ENCODE measurements around the gene MCL1. TPM values are rescaled to one million over a fixed set of nuclear protein-coding genes. Genes with fewer than 3 reads are reported as not detected.
"Not testable (repeated sequence)": the region's sequence is repeated elsewhere in the genome, so short reads cannot be mapped to it uniquely, and the experiment has no call there.

Gene MCL1
- total RNA-seq, 1 experiment from 2014 or later = 165 TPM

GRCh38 chr1:150612014-150612345, 32.6 kb upstream of the MCL1 start:
- Histone ChIP-seq H3K36me3 (replicated peaks; ENCODE audit: control insufficient read depth, insufficient read depth, low read length) (peaks cover 18% of the 10 kb centered on the region), H3K4me3 (ENCODE audit: insufficient read depth, low read depth, low read length) (no peak overlapping the region), H3K27me3 (ENCODE audit: control insufficient read depth, insufficient read depth, low read length) (no peaks in the 10 kb centered on the region)
- no peak for DNase-seq

DNA sequence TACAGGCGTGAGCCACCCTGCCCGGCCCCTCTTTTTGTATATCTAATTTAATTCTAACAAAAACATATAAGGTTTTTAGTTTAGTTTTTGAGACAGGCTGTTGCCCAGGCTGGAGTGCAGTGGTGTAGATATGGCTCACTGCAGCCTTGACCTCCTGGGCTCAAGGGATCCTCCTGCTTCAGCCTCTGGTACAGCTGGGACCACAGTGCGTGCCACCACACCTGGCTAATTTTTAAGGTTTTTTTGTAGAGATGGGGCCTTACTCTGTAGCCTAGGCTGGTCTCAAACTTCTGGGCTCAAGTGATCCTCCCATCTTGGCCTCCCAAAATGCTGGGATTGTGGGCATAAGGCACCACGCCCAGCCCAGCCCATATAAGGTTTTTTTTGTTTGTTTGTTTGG, 31.2 kb upstream of the MCL1 start:
- H3K36me3 ChIP-seq (replicated peaks; ENCODE audit: control insufficient read depth, insufficient read depth, low read length) = peaks cover 13% of the 10 kb centered on the region
- H3K27me3 ChIP-seq (ENCODE audit: control insufficient read depth, insufficient read depth, low read length) = no peaks in the 10 kb centered on the region
- no peak for DNase-seq
- H3K4me3 ChIP-seq (ENCODE audit: insufficient read depth, low read depth, low read length) = no peak overlapping the region

DNA sequence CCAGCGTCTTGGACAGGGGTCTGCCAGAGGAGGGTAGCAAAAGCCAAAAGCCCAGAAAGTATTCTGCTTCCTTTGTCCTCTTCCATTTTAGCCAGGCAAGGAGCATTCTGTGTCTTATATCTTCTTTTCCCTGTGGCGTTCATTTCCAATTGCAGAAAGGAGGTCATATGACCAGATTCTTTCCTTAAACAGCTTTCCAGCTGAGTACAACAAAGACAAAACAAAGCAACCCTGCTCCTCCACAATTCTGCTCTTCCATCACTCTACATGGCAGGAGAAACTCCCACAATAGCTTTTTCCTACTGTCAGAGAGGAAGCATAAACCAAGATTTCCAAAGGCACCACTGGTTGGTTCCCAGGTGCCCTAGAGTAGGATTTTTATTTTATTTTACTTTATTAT, 30.3 kb upstream of the MCL1 start:
- Histone ChIP-seq H3K4me3 (ENCODE audit: insufficient read depth, low read depth, low read length) (no peak overlapping the region), H3K27me3 (ENCODE audit: control insufficient read depth, insufficient read depth, low read length) (no peaks in the 10 kb centered on the region), H3K36me3 (replicated peaks; ENCODE audit: control insufficient read depth, insufficient read depth, low read length) (peaks cover 11% of the 10 kb centered on the region)
- peak; percentile 31 for DNase-seq

DNA sequence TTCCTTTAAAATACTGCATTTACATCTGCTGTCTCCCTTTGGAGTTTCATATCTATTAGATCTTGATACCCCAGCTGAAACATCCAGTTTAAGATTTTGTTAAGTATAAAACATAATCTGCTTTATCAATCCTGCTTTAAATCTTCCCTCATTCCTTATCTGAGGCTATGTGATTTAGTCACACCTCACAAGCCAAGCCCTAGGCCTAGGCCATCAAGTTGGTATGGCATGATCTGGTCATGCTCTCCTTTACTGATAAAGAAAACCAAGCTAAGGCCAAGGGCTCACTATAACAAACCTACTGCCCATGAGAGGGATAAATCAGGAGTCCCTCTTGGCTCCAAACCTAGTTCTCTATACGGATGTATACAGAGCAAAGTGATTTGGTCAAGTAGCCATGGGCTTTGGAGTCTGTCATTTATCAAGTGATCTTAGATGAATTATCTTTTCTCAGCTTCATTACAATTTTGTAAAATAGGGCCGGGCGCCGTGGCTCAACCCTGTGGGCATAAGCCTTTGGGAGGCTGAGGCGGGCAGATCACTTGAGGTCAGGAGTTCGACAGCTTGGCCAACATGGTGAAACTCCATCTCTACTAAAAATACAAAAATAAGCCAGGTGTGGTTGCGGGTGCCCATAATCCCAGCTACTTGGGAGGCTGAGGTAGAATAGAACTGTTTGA, 27.2 kb upstream of the MCL1 start:
- Histone ChIP-seq H3K4me3 (ENCODE audit: insufficient read depth, low read depth, low read length) (no peak overlapping the region), H3K36me3 (replicated peaks; ENCODE audit: control insufficient read depth, insufficient read depth, low read length) (peaks cover 3% of the 10 kb centered on the region; the same call in 1 of the 2 replicates), H3K27me3 (ENCODE audit: control insufficient read depth, insufficient read depth, low read length) (no peaks in the 10 kb centered on the region)
- no peak for DNase-seq

DNA sequence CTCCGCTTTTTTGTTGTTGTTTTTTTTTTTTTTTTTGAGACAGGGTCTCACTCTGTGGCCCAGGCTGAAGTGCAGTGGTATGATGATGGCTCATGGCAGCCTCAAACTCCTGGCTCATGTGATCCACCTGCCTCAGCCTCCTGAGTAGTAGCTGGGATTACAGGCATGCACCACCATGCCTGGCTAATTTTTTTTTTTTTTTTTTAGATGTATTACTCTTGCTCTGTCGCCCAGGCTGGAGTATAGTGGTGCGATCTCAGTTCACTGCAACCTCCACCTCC, 26.0 kb upstream of the MCL1 start:
- H3K36me3 ChIP-seq (replicated peaks; ENCODE audit: control insufficient read depth, insufficient read depth, low read length); DNase-seq; H3K27me3 ChIP-seq (ENCODE audit: control insufficient read depth, insufficient read depth, low read length); H3K4me3 ChIP-seq (ENCODE audit: insufficient read depth, low read depth, low read length): not testable (repeated sequence)

- DNase-seq = no peak
- Histone ChIP-seq H3K27me3 (ENCODE audit: control insufficient read depth, insufficient read depth, low read length) (no peaks in the 10 kb centered on the region), H3K4me3 (ENCODE audit: insufficient read depth, low read depth, low read length) (no peak overlapping the region), H3K36me3 (replicated peaks; ENCODE audit: control insufficient read depth, insufficient read depth, low read length) (0 out of 2 replicates have a peak, but pooled peaks cover 4% of the 10 kb centered on the region)
Observed at GRCh38 chr1:150604226-150604588, 24.8 kb upstream of the MCL1 start.

DNA sequence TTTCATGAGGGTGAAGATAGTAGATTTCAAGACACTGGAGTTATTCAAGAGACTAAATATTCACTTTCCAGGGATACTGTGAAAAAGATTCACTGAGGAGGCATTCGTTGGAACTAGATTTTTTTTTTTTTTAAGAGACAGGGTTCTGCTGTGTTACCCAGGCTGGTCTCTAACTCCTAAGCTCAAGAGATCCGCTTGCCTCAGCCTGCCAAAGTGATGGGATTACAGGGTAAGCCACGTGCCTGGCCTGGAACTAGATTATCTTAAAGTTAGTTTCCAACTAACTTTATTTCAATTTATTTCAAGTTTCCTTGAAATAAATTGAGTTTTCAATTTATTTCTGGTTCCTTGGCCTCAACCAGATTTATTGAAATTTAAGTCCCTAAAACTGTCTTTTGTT, 24.3 kb upstream of the MCL1 start:
- Histone ChIP-seq H3K27me3 (ENCODE audit: control insufficient read depth, insufficient read depth, low read length) (no peaks in the 10 kb centered on the region), H3K4me3 (ENCODE audit: insufficient read depth, low read depth, low read length) (no peak overlapping the region), H3K36me3 (replicated peaks; ENCODE audit: control insufficient read depth, insufficient read depth, low read length) (0 out of 2 replicates have a peak, but pooled peaks cover 4% of the 10 kb centered on the region)
- no peak for DNase-seq

- not testable (repeated sequence) for H3K36me3 ChIP-seq (replicated peaks; ENCODE audit: control insufficient read depth, insufficient read depth, low read length); DNase-seq; H3K27me3 ChIP-seq (ENCODE audit: control insufficient read depth, insufficient read depth, low read length); H3K4me3 ChIP-seq (ENCODE audit: insufficient read depth, low read depth, low read length)
Observed at GRCh38 chr1:150602372-150602771, 23.0 kb upstream of the MCL1 start.

DNA sequence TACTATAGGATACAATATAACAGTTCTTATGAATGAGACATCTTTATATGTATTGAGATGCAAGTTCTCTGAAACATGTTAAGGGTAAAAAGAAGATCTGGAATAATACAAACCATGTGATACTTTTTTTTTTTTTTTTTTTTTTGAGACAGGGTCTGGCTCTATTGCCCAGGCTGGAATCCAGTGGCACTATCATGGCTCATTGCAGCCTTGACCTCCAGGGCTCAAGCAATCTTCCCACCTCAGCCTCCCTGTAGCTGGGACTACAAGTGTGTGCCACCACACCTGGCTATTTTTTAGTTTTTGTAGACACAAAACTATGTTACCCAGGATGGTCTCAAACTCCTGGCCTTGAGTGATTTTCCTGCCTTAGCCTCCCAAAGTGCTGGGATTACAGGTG, 22.1 kb upstream of the MCL1 start:
- Histone ChIP-seq H3K4me3 (ENCODE audit: insufficient read depth, low read depth, low read length) (no peak overlapping the region), H3K36me3 (replicated peaks; ENCODE audit: control insufficient read depth, insufficient read depth, low read length) (0 out of 2 replicates have a peak, but pooled peaks cover 4% of the 10 kb centered on the region)
- DNase-seq = no peak

DNA sequence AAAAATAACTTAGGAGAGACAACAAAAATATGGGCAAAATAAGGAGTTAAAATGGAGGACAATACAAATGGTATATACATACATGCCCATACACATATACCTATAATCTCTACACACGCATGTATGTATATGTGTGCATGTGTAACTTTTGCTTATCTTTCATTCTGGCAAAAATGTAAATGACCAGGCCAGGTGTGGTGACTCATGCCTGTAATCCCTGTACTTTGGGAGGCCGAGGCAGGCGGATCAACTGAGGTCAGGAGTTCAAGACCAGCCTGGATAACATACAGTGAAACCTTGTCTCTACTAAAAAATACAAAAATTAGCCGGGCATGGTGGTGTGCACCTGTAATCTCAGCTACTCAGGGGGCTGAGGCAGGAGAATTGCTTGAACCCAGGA, 18.9 kb upstream of the MCL1 start:
- not testable (repeated sequence) for H3K27me3 ChIP-seq (ENCODE audit: control insufficient read depth, insufficient read depth, low read length); DNase-seq; H3K4me3 ChIP-seq (ENCODE audit: insufficient read depth, low read depth, low read length); H3K36me3 ChIP-seq (replicated peaks; ENCODE audit: control insufficient read depth, insufficient read depth, low read length)

More for the DNA sequence above, 22.1 kb upstream of the MCL1 start:
- H3K27me3 ChIP-seq (ENCODE audit: control insufficient read depth, insufficient read depth, low read length) = no peaks in the 10 kb centered on the region

GRCh38 chr1:150596976-150597375, 17.6 kb upstream of the MCL1 start:
- no peak for DNase-seq
- H3K27me3 ChIP-seq (ENCODE audit: control insufficient read depth, insufficient read depth, low read length) = no peaks in the 10 kb centered on the region
- H3K36me3 ChIP-seq (replicated peaks; ENCODE audit: control insufficient read depth, insufficient read depth, low read length) = 0 out of 2 replicates have a peak, but pooled peaks cover 4% of the 10 kb centered on the region
- H3K4me3 ChIP-seq (ENCODE audit: insufficient read depth, low read depth, low read length) = no peak overlapping the region

GRCh38 chr1:150596095-150596892, 16.9 kb upstream of the MCL1 start:
- Histone ChIP-seq H3K36me3 (replicated peaks; ENCODE audit: control insufficient read depth, insufficient read depth, low read length) (0 out of 2 replicates have a peak, but pooled peaks cover 4% of the 10 kb centered on the region), H3K4me3 (ENCODE audit: insufficient read depth, low read depth, low read length) (no peak overlapping the region), H3K27me3 (ENCODE audit: control insufficient read depth, insufficient read depth, low read length) (no peaks in the 10 kb centered on the region)
- no peak for DNase-seq

- H3K4me3 ChIP-seq (ENCODE audit: insufficient read depth, low read depth, low read length) = no peak overlapping the region
- H3K36me3 ChIP-seq (replicated peaks; ENCODE audit: control insufficient read depth, insufficient read depth, low read length) = peaks cover 4% of the 10 kb centered on the region
- H3K27me3 ChIP-seq (ENCODE audit: control insufficient read depth, insufficient read depth, low read length) = no peaks in the 10 kb centered on the region
- DNase-seq = no peak
Observed at GRCh38 chr1:150582371-150582770, 3.0 kb upstream of the MCL1 start.

DNA sequence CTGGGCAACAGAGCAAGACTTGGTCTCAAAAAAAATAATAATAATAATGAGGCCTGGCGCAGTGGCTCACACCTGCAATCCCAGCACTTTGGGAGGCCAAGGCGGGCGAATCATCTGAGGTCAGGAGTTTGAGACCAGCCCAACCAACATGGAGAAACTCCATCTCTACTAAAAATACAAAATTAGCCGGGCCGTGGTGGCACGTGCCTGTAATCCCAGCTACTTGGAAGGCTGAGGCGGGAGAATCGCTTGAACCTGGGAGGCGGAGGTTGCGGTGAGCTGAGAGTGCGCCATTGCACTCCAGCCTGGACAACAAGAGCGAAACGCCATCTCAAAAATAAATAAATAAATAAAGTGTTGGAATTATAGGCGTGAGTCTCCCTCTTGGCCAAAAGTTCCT, 2.6 kb upstream of the MCL1 start:
- DNase-seq; H3K27me3 ChIP-seq (ENCODE audit: control insufficient read depth, insufficient read depth, low read length); H3K4me3 ChIP-seq (ENCODE audit: insufficient read depth, low read depth, low read length); H3K36me3 ChIP-seq (replicated peaks; ENCODE audit: control insufficient read depth, insufficient read depth, low read length): not testable (repeated sequence)

DNA sequence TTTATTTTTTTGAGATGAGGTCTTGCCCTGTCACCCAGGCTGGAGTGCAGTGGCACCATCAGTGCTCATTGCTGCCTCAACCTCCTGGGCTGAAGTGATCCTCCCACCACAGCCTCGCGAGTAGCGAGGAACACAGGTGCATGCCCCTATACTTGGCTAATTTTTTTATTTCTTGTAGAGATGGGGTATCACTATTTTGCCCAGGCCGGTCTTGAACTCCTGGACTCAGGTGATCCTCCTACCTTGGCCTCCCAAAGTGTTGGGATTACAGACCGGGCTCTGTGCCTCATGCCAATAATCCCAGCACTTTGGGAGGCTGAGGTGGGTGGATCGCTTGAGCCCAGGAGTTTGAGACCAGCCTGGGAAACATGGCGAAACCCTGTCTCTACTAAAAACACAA, 2.0 kb upstream of the MCL1 start:
- not testable (repeated sequence) for DNase-seq; H3K27me3 ChIP-seq (ENCODE audit: control insufficient read depth, insufficient read depth, low read length); H3K4me3 ChIP-seq (ENCODE audit: insufficient read depth, low read depth, low read length)
- H3K36me3 ChIP-seq (replicated peaks; ENCODE audit: control insufficient read depth, insufficient read depth, low read length) = peaks cover 11% of the 10 kb centered on the region

Measured in H7 (cell line).